ENCODE measurements around the gene TRAF7.

TRAF7 gene

GRCh38 chr16:2167068-2167638, 11.6 kb downstream of the TRAF7 start:
- DNase-seq = no peak

DNA sequence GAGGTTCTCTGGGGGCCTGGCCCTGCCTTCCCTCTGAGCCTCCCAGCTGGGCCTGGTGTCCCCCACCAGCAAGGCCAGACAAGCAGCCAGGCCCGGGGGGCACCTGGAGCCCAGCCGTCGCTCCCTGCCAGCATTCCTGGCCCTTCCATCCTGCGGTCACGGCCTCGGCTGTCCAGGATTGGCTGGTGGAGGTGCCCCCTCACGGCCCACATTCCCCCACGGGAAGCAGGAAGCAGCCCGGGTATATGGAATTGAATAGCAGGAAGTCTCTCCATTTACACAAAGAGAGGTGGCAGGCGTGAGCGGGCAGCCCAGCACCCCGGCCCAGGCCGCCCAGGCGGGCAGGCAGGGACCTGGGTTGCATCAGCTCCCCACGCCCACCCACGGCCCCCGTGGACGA, 14.5 kb downstream of the TRAF7 start:
- no peak for DNase-seq

GRCh38 chr16:2170587-2171435, 15.2 kb downstream of the TRAF7 start:
- no peak for DNase-seq

GRCh38 chr16:2171601-2172178, 16.1 kb downstream of the TRAF7 start:
- no peak for DNase-seq

DNA sequence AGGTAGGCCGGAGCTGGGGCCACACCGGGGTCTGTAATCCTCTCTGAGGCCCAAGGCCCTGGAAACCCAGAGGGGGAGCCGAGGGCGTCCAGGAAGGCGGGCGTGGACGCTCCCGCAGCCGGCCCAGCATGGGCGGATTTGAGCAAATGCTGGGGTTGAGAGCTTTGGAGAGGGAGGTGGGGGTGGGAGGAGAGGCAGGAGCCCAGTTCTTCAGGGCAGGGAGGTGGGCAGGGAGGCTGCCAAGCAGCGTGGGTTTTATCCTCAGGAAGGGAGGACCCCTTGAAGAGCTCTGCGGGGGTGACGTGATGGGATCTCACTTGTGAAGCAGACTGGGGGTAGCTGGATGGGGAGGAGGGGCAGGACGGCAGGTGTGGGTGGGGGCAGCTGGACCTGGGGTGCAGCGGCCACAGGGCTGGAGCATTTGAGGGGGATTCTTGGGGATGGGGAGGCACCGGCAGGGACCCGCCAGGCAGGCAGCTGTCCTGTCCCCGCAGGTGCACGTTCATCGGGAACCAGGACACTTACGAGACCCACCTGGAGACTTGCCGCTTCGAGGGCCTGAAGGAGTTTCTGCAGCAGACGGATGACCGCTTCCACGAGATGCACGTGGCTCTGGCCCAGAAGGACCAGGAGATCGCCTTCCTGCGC, 17.2 kb downstream of the TRAF7 start:
- no peak for DNase-seq

- no peak for DNase-seq
Measured at GRCh38 chr16:2173366-2173765, 17.8 kb downstream of the TRAF7 start.

DNA sequence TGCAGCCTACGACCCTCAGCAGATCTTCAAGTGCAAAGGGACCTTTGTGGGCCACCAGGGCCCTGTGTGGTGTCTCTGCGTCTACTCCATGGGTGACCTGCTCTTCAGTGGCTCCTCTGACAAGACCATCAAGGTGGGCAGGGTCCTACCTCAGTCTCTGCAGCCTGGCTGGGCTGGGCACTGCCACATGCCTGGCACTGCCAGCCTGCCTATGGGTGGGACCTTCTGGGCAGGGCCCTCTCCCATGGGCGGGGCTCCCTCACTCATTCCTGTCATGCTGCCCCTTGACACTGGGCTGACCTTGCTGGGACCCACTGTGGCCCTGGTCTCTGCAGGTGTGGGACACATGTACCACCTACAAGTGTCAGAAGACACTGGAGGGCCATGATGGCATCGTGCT, 18.3 kb downstream of the TRAF7 start:
- no peak for DNase-seq

DNA sequence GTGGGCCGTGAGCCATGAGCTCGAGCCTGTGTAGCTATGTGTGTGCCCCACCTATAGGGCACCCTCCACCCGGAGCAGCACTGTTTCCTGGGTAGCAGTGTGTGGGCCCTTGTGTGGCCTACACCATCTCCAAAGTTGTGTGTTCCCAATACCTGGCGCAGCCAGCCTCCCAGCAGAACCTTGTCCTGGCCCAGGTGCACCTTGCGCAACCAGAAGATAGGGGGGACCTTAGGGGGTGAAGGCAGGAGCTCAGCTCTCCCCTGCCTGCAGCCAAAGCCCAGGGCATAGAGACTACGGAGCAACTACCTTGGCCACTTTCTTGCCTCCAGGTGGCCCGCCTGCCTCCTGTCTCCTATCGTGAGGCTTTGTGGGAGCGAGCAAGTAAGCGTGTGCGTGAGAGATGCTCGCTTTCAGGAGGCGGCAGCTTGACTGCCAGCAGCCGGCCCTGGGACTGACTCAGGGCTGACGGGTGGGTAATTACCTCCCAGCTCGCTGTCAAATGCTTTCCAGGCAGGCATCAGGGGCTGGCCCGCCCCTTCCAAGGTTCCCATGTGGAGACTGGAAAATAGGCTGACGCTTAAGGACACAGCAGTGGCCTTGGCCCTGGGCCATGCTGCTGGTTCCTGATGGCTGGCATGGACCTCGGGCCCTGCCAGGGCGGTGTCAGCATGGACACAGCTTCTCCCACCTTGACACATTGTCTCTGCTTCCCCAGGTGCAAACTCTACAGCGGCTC, 19.0 kb downstream of the TRAF7 start:
- no peak for DNase-seq

- DNase-seq = no peak
Measured at GRCh38 chr16:2175454-2175853, 19.9 kb downstream of the TRAF7 start.

- DNase-seq = no peak
Measured at GRCh38 chr16:2176047-2176446, 20.5 kb downstream of the TRAF7 start.

- DNase-seq = no peak
Measured at GRCh38 chr16:2177101-2177500, 21.5 kb downstream of the TRAF7 start.

GRCh38 chr16:2177561-2177960, 22.0 kb downstream of the TRAF7 start:
- no peak for DNase-seq

DNA sequence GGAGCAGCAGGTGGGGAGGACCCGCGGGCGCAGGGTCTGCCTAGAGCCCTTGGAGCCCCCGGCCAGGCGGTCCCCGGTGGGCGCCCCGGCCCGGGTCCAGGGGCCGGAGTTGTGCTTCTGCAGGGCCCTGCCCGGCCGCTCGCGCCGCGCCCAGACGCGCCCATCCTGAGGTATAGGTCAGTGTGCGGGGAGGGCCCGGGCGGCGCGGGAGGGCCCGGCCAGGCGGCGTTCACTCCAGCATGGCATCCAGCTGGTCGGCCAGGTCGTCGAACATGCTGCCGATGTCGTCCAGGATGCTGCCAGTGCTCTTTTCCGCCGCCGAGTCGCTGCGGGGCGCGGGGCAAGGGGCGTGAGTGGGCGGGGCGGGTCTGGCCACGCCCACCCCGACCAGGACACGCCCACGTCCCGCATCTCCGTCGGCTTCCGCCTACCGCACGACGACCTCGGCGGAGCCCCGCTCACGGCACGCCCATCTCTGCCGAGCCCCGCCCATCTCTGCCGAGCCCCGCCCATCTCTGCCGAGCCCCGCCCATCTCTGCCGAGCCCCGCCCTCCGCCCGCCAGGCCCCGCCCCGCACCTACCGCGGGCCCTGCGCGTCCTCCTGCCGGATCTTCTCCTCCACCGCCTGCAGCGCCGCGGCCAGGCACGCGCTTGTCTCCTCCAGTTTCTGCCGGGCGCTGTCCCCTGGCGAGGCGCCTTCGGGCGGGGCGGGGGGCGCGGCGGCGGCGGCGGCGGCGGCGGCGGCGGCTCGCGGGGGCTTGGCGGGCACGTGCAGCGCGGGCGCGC, 22.9 kb downstream of the TRAF7 start:
- DNase-seq = no peak

- no peak for DNase-seq
Measured at GRCh38 chr16:2179107-2179501, 23.5 kb downstream of the TRAF7 start.

DNA sequence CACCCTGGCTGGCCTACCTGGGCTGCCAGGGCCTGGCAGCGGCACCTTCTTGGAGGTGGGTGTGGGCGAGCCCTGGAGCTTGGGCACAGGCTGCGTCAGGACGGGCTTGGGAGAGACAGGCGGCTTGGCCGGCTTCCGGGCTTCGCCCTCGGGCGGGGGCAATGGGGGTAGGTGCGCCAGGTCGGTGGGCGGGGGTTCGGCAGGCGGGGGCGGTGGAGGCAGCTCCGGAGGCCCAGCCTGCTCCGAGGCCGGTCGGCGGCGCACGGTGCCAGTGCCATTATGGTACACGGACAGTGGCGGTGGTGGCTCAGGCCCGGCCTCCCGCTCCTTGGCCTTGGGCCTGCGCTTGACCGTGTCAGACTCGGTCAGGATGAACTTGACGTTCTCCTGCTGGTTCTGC, 24.0 kb downstream of the TRAF7 start:
- no peak for DNase-seq

DNA sequence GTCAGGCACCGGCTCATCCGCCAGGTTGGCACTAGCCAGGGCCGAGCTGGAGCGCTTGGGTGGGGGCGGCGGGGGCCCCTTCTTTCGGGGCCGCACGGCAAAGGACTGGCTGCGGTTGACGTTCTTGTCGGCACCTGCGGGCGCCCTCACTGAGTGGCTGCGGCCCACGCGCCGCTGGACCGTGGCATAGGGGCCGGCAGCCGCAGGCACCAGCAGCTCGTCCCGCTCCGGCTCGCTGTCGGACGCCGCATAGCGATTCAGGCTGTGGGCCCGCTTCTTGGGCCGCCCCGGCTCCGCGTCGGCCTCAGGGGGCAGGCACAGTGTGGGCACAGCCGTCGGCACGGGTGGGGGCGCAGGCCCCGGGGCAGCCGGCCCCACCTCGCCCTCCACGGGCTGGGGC, 24.9 kb downstream of the TRAF7 start:
- no peak for DNase-seq

GRCh38 chr16:2180962-2181923, 25.7 kb downstream of the TRAF7 start:
- no peak for DNase-seq

- no peak for DNase-seq
Measured at GRCh38 chr16:2181952-2182351, 26.4 kb downstream of the TRAF7 start.

DNA sequence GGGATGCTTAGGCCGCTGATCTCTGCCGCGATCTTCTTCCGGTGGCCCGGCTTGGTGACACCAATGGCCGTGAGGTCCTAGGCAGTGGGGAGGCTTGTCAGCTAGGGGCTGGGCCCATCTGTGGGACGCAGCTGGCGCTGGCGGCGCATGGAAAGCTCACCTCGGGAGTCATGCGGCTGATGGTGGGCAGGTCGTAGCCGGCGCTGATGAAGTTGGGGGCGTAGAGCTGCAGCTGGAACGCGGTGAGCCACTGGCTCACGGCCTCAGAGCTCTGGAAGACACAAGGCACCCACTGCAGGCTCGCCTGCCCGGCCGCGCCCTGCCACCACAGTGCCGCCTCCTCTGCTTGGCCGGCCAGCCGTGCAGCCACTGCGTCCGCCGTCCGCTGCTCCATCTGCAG, 28.1 kb downstream of the TRAF7 start:
- DNase-seq = no peak

DNA sequence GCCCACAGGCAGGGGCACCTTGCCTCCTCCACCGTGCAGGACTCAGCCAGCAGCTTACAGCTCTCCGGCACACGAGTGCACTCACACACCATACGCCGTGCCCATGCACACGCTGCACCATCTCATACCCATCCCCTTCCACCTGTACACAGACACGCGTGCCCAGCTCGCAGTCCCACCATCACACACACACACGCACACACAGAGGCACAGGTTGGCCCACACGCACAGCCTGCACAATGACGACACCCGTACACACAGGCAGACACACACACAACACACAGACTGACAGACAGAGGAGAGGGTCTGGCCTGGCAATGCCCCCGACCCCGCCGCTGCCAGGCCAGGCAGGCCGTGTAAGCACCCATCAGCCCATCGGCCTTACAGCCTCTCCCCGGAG, 28.8 kb downstream of the TRAF7 start:
- no peak for DNase-seq

DNA sequence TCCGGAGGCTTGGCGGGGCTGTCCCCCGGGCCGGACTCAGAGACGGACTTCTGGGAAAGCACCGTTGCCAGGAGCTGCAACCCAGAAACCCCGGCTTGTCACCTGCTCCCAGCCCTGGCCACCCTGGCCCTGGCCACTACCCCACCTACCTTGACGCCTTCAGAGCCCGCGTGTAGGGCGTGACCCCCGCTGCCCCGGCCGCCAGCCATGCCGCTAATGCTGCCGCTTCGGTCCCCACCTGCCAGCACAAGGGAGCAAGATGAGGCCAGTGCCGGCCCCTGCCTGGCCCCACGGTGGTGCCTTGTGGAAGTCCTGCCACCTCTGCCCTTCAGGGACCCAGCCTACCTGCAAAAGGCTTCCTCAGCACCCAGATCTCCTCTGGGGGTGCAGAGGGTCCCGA, 29.4 kb downstream of the TRAF7 start:
- no peak for DNase-seq

Measured in NCI-H1092 treated with DMSO at 0.1 percent for 48 hours (cell line).